Measurements from ENCODE around the gene RAB19. TPM values are rescaled to one million over a fixed set of nuclear protein-coding genes. Genes with fewer than 3 reads are reported as not detected.
A peak's percentile ranks its signal among the peaks of the same experiment; 100 is the strongest.

Gene RAB19
- total and polyA plus RNA-seq, 9 of the 15 experiments (the other 6 are each of a cell fraction or from before 2014, with no cell fraction given), result not detected

DNA sequence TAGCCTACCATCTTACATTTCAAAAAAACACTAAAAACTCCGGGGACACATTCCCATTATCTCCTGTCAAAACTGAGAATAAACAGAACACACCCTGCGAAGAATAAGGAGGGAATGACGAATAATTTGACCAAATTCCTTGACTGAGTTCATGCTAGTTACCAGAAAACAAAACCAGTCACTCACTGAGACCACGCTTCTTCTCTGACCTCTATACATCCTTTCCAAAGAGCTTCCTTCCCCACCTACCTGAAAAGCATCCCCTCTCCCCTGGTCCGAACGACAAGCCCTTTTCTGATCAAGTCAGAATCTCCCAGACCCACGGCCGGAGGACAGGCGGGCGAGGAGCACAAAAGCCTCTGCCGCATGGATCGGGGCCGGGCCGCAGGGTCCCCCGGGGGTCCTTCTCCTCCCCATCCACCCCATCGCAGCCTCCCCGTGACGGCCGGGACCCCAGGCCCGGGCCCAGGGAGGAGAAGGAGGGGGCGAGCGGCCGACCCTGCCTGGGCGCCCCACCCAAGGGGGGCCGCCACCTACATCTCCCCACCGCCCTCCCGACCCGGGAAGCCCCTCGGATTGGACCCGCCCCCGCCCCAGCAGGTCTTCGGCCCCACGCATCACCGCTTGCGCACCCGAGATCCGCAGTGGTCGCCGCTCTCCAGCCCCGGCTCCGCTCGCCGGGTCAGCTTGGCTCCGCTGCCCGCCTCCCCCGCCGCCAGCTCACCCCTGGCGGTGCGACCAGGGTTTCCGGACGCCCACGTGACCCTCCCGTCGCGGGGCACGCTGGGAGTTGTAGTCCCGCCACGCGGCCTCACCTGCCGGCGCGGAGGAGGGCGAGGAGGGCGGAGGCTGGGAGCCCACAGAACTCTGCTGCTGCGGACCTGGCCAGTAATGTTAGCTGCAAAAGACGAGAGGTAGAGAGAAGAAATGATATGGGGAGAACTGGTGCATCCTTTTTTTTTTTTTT, 5.8 kb upstream of the RAB19 start, which contains the start of gene SLC37A3 (continued):
- TF ChIP-seq ZNF311 (CRISPR knock-in tag; IDR thresholded peaks at IDR 0.05) (no peak), HDAC1 (IDR thresholded peaks at IDR 0.05) (peak in 1 of 2 experiments; percentile 67; a peak in 2 of 4 replicates), BRF1 (IDR thresholded peaks at IDR 0.05; ENCODE audit: borderline replicate concordance, extremely low read depth, insufficient read length) (no peak), POLR2B (IDR thresholded peaks at IDR 0.05; ENCODE audit: low read depth, partially characterized antibody) (peak; percentile 84), SMARCB1 (IDR thresholded peaks at IDR 0.05; ENCODE audit: insufficient read length, low read depth) (no peak), ZNF384 (IDR thresholded peaks at IDR 0.05; ENCODE audit: low read depth, low read length) (peak; percentile 84), CBX8 (IDR thresholded peaks at IDR 0.05; ENCODE audit: borderline replicate concordance, extremely low read depth, low read depth, low read length, poor library complexity, severe bottlenecking) (no peak), ILF3 (IDR thresholded peaks at IDR 0.05; ENCODE audit: borderline replicate concordance) (no peak), MYC (IDR thresholded peaks at IDR 0.05; ENCODE audit: low read depth, low read length) (peak; percentile 79), MYC (CRISPR knock-in tag; IDR thresholded peaks at IDR 0.05; ENCODE audit: borderline replicate concordance, low read depth) (no peak), ZNF41 (CRISPR knock-in tag; conservative IDR thresholded peaks at IDR 0.05) (no peak), PRMT5 (CRISPR knock-in tag; IDR thresholded peaks at IDR 0.05) (no peak), ZNF263 (CRISPR knock-in tag; IDR thresholded peaks at IDR 0.05; ENCODE audit: borderline replicate concordance) (0 out of 2 replicates have a peak, but pooled peaks have one; percentile 20), THRAP3 (IDR thresholded peaks at IDR 0.05; ENCODE audit: borderline replicate concordance) (no peak; the same call in 1 of the 2 replicates), OTX1 (CRISPR knock-in tag; IDR thresholded peaks at IDR 0.05) (no peak), TARDBP (IDR thresholded peaks at IDR 0.05) (no peak), ZNF551 (CRISPR knock-in tag; IDR thresholded peaks at IDR 0.05) (no peak), ZNF133 (CRISPR knock-in tag; IDR thresholded peaks at IDR 0.05) (no peak), RCOR1 (IDR thresholded peaks at IDR 0.05; ENCODE audit: borderline replicate concordance in 1 of 2, low read depth in 2 of 2, low read length in 2 of 2) (peak in 1 of 2 experiments; percentile 75; a peak in 2 of 4 replicates), HEY1 (CRISPR knock-in tag; IDR thresholded peaks at IDR 0.05; ENCODE audit: borderline replicate concordance) (no peak), ZNF184 (CRISPR knock-in tag; IDR thresholded peaks at IDR 0.05) (peak; percentile 44; the same call in 1 of the 2 replicates)
- TF ChIP-seq, protein P1, sequence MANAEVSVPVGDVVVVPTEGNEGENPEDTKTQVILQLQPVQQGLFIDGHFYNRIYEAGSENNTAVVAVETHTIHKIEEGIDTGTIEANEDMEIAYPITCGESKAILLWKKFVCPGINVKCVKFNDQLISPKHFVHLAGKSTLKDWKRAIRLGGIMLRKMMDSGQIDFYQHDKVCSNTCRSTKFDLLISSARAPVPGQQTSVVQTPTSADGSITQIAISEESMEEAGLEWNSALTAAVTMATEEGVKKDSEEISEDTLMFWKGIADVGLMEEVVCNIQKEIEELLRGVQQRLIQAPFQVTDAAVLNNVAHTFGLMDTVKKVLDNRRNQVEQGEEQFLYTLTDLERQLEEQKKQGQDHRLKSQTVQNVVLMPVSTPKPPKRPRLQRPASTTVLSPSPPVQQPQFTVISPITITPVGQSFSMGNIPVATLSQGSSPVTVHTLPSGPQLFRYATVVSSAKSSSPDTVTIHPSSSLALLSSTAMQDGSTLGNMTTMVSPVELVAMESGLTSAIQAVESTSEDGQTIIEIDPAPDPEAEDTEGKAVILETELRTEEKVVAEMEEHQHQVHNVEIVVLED (CRISPR knock-in tag; IDR thresholded peaks at IDR 0.05), result peak; percentile 81
- TF ChIP-seq, protein P2, sequence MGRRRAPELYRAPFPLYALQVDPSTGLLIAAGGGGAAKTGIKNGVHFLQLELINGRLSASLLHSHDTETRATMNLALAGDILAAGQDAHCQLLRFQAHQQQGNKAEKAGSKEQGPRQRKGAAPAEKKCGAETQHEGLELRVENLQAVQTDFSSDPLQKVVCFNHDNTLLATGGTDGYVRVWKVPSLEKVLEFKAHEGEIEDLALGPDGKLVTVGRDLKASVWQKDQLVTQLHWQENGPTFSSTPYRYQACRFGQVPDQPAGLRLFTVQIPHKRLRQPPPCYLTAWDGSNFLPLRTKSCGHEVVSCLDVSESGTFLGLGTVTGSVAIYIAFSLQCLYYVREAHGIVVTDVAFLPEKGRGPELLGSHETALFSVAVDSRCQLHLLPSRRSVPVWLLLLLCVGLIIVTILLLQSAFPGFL (CRISPR knock-in tag; IDR thresholded peaks at IDR 0.05), result no peak
- TF ChIP-seq, protein P3, sequence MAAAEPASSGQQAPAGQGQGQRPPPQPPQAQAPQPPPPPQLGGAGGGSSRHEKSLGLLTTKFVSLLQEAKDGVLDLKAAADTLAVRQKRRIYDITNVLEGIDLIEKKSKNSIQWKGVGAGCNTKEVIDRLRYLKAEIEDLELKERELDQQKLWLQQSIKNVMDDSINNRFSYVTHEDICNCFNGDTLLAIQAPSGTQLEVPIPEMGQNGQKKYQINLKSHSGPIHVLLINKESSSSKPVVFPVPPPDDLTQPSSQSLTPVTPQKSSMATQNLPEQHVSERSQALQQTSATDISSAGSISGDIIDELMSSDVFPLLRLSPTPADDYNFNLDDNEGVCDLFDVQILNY (CRISPR knock-in tag; IDR thresholded peaks at IDR 0.05), result no peak
